Smooth muscle cell (in vitro differentiated cells): ENCODE measurements around the gene SCMH1. TPM values are rescaled to one million over a fixed set of nuclear protein-coding genes. Genes with fewer than 3 reads are reported as not detected.

Experiments used
- DNase-seq: peaks from one replicate; lab custom pipeline; 2025; ENCODE audit not compliant: unreplicated experiment; lab: John Stamatoyannopoulos, UW
- H2AFZ ChIP-seq: fragments of 200-600 bp; sonication (generic); 2 replicates; pipeline ENCODE4 v1.6.0; 2016; ENCODE audit warnings: antibody characterized with exemption, low read depth, mild to moderate bottlenecking
- H3F3A ChIP-seq: fragments of 200-600 bp; sonication (generic); 2 replicates; pipeline ENCODE4 v1.6.0; 2017; ENCODE audit warnings: antibody characterized with exemption, low read depth
- H3K27ac ChIP-seq: fragments of 200-600 bp; sonication (generic); 2 replicates; pipeline ENCODE4 v1.5.1; 2016; ENCODE audit warnings: low read depth, mild to moderate bottlenecking
- H3K27me3 ChIP-seq: fragments of 200-600 bp; sonication (generic); 2 replicates; pipeline ENCODE4 v1.6.1; 2016; ENCODE audit warnings: low read depth, mild to moderate bottlenecking
- H3K36me3 ChIP-seq: fragments of 200-600 bp; sonication (generic); 2 replicates; pipeline ENCODE4 v1.5.1; 2016; ENCODE audit warnings: low read depth
- H3K4me1 ChIP-seq: fragments of 200-600 bp; sonication (generic); 2 replicates; pipeline ENCODE4 v1.5.1; 2016; ENCODE audit warnings: low read depth
- H3K4me2 ChIP-seq: fragments of 200-600 bp; sonication (generic); 2 replicates; pipeline ENCODE4 v1.6.0; 2016; ENCODE audit warnings: mild to moderate bottlenecking
- H3K4me3 ChIP-seq: fragments of 200-600 bp; sonication (generic); 2 replicates; pipeline ENCODE4 v1.5.1; 2016; ENCODE audit warnings: mild to moderate bottlenecking
- H3K79me2 ChIP-seq: fragments of 200-600 bp; sonication (generic); 2 replicates; pipeline ENCODE4 v1.6.0; 2016; ENCODE audit warnings: low read depth, mild to moderate bottlenecking
- H3K9ac ChIP-seq: fragments of 200-600 bp; sonication (generic); 2 replicates; pipeline ENCODE4 v1.6.0; 2016; ENCODE audit warnings: low read depth
- H3K9me3 ChIP-seq: fragments of 200-600 bp; sonication (generic); replicated peaks from 2 replicates; pipeline ENCODE4 v1.5.1; 2016; ENCODE audit warnings: low read depth
- H4K20me1 ChIP-seq: fragments of 200-600 bp; sonication (generic); 2 replicates; pipeline ENCODE4 v1.6.0; 2016; ENCODE audit warnings: low read depth
- WGBS: methylation state at CpG from one replicate; pipeline ENCODE4 v1.1.7; 2016; ENCODE audit warnings: low lambda C conversion rate; 5-methylcytosine and 5-hydroxymethylcytosine counted together
- polyA plus RNA-seq: library from polyadenylated mRNA; unstranded; fragments of >200 nt; fragmentation: Nextera tagmentation; extraction: Ambion mirVana; gene quantifications from 2 replicates; pipeline ENCODE4 v1.2.1, GENCODE V29; 2016
- total RNA-seq: library from RNA; depleted of rRNA; stranded (reverse); fragments of >200 nt; gene quantifications from 2 replicates; pipeline ENCODE4 v1.2.3, GENCODE V29; 2014
- TF ChIP-seq, protein P1 (sequence below): fragments of 200-600 bp; sonication (generic); IDR thresholded peaks from 2 replicates; pipeline ENCODE4 v1.5.1; 2017; ENCODE audit warnings: borderline replicate concordance, mild to moderate bottlenecking, antibody characterized with exemption; ENCODE audit not compliant: insufficient read depth, poor library complexity, severe bottlenecking

The SCMH1 gene
- total and polyA plus RNA-seq, 2 experiments from 2014 or later = 24.0 to 46.4 TPM

DNA sequence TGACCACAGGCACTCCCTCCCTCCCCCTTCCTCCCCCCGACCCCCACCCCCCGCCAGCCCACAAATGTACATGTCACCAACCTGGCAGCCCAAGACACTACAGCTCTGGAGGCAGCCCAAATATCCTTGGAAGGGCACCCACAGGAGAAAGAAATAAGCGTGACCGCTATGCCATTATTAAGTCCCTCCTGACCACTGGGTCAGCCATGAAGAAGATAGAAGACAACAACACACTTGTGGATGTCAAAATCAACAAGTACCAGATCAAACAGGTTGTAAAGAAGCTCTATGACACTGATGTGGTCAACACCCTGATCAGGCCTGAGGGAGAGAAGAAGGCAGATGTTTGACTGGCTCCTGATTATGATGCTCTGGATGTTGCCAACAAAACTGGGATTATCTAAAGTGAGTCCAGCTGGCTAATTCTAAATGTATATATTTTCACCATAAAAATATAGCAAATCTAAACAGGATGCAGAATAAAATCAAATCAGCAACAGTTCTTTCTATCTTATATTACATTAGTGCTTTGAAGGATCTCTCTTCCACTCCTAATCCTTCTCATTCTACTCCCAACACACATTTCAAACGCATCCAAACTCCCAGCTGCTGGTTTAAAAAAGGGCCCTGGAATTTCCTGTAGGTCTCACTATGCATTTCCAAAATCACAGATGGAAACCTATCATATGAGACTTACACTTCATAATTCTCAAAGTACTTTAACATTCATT lies 143.2 kb downstream of the SCMH1 start:
- Histone ChIP-seq H4K20me1 (no peaks in the 10 kb centered on the region), H3K4me2 (no peak overlapping the region), H3K27ac (no peak overlapping the region), H3K79me2 (no peaks in the 10 kb centered on the region), H3K9ac (no peak overlapping the region), H3K4me1 (no peaks in the 10 kb centered on the region), H2AFZ (no peak overlapping the region), H3K9me3 (no peaks in the 10 kb centered on the region), H3K4me3 (no peak overlapping the region), H3F3A (no peaks in the 10 kb centered on the region), H3K36me3 (no peaks in the 10 kb centered on the region), H3K27me3 (no peaks in the 10 kb centered on the region)
- 93% methylated on average over 3 of the region's 5 CpGs for WGBS
- DNase-seq = no peak
- TF ChIP-seq, protein P1, sequence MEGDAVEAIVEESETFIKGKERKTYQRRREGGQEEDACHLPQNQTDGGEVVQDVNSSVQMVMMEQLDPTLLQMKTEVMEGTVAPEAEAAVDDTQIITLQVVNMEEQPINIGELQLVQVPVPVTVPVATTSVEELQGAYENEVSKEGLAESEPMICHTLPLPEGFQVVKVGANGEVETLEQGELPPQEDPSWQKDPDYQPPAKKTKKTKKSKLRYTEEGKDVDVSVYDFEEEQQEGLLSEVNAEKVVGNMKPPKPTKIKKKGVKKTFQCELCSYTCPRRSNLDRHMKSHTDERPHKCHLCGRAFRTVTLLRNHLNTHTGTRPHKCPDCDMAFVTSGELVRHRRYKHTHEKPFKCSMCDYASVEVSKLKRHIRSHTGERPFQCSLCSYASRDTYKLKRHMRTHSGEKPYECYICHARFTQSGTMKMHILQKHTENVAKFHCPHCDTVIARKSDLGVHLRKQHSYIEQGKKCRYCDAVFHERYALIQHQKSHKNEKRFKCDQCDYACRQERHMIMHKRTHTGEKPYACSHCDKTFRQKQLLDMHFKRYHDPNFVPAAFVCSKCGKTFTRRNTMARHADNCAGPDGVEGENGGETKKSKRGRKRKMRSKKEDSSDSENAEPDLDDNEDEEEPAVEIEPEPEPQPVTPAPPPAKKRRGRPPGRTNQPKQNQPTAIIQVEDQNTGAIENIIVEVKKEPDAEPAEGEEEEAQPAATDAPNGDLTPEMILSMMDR = no peak

DNA sequence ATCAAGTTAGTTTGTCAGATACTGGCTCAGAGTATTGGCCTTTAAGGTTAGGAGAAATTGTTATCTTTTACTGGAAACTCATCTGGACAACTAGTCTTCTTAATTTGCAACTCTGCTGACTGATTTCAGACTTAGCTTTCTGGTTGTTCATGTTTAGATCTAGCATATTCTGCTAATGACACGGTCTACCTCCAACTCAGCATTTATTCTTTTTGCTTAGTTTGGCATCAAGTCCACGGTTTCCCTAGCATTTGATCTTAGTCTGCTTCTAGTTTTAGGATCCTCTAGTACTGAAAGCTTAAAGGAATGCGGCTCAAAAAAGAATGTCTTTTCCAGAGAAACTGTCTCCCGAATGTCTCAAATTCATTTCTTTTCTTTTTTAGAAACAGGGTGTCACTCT lies 145.0 kb downstream of the SCMH1 start:
- Histone ChIP-seq H4K20me1 (no peaks in the 10 kb centered on the region), H3K9ac (no peak overlapping the region), H3F3A (no peaks in the 10 kb centered on the region), H3K4me3 (no peak overlapping the region), H2AFZ (no peak overlapping the region), H3K27me3 (no peaks in the 10 kb centered on the region), H3K79me2 (no peaks in the 10 kb centered on the region), H3K4me1 (no peaks in the 10 kb centered on the region), H3K9me3 (no peaks in the 10 kb centered on the region), H3K4me2 (no peak overlapping the region), H3K36me3 (no peaks in the 10 kb centered on the region), H3K27ac (no peak overlapping the region)
- DNase-seq = no peak
- TF ChIP-seq, protein P1 = no peak
- WGBS = 93% methylated on average over 4 of the region's 4 CpGs

DNA sequence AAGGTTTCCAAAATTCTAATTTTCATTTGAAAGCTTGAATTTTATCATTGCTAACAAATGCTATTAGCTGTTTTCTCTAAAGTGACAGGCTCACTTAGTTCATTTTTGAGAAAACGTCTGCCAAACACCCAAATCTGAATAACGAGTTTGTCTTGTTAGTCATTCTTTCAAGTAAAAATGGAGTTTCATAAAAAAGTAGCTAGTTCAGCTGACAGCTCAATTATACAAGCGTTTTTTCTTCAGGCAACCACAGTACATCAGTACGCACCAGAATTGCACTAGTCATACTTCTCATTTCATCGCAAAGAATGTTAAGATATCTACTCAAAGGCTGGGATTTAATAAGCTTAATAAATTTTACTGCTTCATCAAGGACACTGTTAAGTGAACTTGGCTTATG lies 148.3 kb downstream of the SCMH1 start:
- Histone ChIP-seq H3K79me2 (no peaks in the 10 kb centered on the region), H3K4me3 (no peak overlapping the region), H3K9ac (no peak overlapping the region), H3K27ac (no peak overlapping the region), H4K20me1 (no peaks in the 10 kb centered on the region), H3K36me3 (no peaks in the 10 kb centered on the region), H3K27me3 (no peaks in the 10 kb centered on the region), H2AFZ (no peak overlapping the region), H3K9me3 (no peaks in the 10 kb centered on the region), H3F3A (no peaks in the 10 kb centered on the region), H3K4me2 (no peak overlapping the region), H3K4me1 (no peaks in the 10 kb centered on the region)
- WGBS = 73% methylated on average over 5 of the region's 5 CpGs
- DNase-seq = no peak
- TF ChIP-seq, protein P1 = no peak

DNA sequence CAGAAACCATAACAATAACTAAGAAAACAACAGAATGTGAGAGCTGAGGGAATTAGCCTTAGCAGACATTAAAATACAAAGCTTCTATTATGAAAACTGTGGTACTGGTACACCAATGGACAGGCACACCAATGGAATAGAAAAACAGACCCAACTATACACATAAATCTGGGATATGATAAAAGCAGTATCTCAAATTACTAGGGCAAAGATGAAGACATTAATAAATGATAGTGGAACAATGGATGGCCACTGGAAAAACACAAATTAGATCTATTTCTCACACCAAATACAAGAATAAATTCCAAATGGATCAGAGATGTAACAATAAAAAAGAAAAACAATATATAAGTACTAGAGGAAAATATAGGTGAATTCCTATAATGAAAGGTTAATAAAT lies 155.2 kb downstream of the SCMH1 start:
- Histone ChIP-seq H3K27me3 (no peaks in the 10 kb centered on the region), H3F3A (no peaks in the 10 kb centered on the region), H3K27ac (no peak overlapping the region), H3K36me3 (no peaks in the 10 kb centered on the region), H3K9me3 (no peaks in the 10 kb centered on the region), H3K4me2 (no peak overlapping the region), H2AFZ (no peak overlapping the region), H3K79me2 (no peaks in the 10 kb centered on the region), H3K9ac (no peak overlapping the region), H3K4me1 (no peaks in the 10 kb centered on the region), H3K4me3 (no peak overlapping the region), H4K20me1 (no peaks in the 10 kb centered on the region)
- no peak for DNase-seq
- TF ChIP-seq, protein P1 = no peak
